NCI-H146 (cell line): ENCODE measurements around the gene INAFM1.

Source experiments
- DNase-seq: peaks from one replicate; lab custom pipeline; 2025; lab: John Stamatoyannopoulos, UW

INAFM1 gene

DNA sequence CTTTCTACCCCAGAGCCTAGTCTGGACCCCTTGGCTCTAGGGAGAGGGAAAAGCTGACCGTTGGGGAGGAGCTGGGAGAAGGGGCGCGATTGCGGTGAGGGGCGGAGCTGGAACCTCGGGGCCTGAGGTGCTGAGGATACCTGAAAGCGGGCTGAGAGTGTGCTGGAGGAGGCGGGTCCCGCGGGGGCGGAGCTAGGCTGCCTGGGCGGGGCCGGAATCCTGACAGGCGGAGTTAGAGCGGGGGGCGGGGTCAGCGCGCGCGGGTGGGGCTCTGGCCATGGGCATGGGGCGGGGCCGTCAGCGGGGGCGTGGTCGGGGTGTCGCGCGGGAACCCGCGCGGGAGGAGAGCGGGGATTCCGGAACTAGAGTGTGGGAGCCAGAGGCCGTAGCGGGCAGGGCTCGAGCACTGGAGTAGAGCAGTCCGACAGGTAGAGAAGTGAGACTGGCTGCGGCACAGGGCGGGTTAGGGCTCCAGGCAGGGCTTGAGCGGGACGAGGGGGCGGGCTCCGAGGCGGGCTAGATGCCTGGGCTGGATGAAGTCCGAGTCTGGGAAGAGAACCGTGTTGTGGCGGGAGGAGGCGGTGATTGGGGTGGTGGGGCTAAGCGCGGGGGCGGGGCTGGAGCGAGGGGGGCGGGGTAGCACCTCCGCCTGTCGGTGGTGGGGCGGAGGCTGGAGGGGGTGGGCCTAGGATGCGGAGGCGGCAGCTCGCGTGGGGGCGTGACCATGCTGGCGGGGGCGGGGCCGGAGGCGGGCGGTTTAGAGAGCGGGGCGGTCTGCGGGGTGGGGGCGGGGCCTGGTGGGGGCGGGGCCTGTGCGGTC lies at the start of gene INAFM1:
TSS of gene INAFM1 (plus strand) at position 815 of the 820 bp plus-strand sequence. CDS start 35 bp downstream, outside the sequence.
- peak; percentile 94 for DNase-seq

DNA sequence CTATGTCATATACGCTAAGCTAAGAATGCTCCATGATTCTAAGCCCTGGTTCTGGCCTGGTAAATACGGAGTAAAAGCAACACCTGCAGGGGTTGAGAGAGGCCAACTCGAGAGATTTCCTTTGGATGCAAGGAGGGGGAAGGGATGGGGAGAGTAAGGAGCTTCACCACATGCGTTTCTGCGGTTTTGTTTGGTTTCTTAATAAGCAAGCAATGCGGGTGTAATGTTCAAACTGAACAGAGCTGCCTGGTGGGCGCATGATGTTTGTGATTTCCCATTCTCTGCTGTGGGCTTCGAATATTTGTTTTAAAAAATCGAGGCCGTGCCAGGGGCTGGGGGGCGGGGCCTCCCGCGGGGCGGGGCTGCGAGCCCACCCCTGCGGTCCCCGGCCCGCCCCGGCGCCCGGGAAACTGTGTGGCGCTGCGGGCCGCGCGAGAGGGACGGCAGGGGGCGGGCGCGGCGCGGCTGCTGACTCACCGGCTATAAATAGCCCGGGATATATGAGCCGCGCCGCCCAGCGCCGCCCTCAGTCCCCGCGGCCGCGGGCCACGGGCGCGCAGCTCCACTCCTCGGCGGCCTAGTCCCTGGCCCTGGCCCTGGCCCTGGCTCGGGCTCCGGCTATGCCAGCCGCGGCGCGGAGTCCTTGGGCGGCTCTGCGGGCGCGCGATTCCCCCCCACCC lies 48.8 kb upstream of the INAFM1 start:
- DNase-seq = peak; percentile 91

DNA sequence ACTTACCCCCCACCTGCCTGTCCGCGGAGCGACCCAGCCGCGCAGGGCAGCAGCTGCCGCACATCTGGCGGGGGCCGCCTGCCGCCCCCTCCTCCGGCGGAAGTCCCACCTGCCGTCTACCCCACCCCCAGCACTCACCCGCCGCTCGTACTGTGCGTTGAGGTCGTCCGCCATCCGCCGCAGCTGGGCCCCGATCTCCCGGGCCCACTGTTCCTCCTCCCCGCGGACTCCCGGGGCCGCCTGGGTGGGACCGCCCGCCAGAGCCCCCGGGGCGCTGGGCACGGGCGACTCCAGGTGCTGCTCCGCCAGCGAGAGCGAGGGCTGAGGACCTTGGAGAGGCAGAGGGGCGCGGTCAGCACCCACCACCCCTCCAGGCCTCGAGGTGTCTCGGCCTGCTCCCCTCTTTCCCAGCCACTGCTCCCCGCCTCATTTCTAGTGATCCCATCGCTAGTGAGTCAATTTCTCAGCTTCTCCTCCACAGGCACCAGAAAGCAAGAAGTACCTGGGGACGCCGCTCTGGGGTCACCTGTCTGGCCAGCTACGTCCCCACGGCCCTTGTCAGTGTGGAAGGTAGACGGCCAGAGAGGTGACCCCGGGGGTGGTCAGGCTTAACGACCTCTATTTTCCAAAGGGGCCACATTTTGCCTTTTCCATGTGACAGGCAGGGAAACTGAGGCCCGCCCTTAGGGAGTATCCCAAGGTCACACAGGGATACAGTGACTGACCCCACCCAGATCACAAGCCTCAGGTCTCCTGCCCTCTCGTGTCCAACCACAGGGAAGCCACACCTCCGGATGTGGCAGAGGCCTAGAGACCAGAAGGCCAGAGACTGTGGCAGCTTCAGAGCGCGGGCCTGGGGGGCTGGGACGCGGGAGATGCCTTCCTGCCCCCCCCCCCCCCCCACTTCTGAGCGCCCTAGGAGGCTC lies 48.0 kb upstream of the INAFM1 start:
- DNase-seq = peak; percentile 85

DNA sequence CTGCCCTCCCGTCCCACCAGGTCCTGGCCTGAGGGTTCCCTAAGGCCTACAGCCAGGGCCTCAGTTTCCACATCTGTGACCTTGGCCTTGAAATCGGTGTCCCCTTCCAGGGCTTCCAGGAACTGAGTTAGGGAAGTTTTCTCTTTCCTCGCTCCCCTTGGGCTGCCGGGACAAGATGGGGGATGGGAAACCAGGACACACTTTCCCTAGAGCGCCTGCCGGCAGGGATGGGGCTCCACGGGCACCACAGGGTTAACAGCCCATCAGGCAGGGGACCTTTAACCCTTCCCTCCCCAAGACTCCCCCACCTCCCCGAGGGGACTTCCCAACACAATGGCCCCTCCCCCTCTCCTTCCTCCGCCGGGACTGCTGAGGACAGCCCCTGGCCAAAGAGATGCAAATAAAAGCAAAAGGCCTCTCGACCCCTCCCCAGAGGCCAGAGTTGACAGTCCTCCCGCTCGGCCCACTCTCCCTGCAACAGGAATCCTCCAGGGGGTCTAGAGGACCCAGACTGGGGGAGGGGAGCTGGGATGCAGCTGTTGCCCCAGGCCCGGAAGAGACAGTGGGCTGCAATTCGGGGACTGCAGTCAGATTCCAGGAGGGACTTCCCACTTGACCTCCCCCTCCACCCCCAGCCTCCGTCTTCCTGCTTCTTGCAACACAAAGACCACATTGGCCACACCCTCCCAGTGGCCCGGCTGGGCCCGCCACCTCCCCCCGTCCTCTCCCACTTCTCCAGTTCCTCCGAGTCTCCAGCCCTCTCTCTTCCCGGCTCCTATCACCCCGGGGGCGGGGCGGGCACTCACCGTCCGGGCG lies 47.1 kb upstream of the INAFM1 start:
- DNase-seq = peak; percentile 89

DNA sequence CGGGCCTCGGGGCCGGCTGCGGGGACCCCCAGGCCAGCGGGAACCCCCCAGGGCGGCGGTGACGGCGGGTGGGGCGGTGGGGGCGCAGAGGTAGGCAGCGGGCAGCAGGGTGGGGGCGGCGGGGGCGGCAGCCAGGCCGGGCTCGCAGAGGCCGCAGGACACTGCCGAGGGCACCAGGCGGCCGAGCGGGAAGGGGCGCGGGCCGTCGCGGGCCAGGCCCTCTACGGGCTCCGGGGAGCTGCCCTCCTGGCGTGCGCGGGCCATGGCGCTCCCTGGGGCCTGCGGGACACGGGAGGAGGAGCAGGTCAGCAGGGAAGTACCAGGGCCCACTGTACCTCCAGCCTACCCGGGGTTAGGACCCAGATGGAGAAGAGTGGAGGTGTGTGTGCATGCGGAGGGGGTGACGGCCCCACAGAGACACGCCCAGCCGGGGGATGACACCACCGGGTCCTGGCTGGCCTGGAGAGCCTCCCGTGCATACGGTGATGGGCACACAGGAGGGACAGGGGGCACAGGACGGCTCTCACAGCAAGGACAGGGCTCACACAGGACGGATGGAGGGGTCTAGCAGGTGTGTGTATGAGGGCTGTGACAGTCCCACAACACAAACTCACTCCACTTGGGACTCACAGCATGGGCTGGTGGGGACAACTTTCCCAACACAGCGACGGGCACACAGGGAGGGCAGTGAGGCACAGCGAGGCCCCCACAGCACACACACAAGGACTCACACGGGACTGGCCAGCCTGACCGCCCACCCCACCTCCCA lies 46.3 kb upstream of the INAFM1 start:
- DNase-seq = peak; percentile 75

DNA sequence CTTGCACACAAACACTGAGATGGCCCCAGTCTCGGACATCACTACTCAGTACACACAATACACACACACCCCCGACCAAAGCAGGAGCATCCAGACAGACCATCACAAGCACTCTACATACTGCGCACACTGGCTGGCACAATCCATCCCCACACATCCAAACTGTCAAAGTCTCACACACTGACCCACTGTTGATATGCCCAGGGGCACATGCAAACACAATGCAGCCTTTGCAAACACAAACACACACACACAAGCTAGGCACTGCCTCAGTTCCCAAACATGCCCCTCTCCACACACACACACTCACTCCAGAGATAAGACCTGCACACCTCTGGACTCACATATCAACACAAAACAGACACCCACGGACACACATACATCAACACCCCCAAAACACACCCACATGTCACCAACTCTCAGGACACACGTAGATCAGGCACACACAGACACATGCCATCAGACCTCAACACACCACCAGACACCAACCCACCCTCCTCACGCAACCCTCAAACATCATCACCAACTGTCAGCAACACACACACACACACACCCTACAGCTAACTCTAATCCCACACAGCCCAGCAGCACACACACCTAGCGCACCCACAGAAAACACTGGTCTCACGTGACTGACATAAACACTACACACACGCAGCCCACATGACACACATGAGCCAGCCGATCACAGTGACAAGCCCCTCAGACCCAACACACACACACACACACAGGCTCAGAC lies 45.6 kb upstream of the INAFM1 start:
- DNase-seq = no peak

DNA sequence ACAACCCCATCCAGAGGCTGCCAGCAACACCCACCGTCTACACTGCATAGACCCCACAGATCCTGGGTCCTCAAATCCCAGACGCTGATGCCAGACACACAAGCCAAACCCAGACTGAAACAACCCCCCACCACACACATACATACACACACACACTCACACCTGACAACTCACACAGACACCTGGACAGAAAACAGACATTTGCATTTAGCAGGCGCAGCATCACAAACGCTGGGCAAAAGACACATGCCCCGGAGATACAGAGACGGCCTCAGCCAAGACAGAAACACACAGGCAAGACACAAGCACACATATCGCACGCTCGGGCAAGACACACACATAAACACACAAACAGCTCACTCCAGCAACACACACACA lies 45.0 kb upstream of the INAFM1 start:
- DNase-seq = peak; percentile 20

DNA sequence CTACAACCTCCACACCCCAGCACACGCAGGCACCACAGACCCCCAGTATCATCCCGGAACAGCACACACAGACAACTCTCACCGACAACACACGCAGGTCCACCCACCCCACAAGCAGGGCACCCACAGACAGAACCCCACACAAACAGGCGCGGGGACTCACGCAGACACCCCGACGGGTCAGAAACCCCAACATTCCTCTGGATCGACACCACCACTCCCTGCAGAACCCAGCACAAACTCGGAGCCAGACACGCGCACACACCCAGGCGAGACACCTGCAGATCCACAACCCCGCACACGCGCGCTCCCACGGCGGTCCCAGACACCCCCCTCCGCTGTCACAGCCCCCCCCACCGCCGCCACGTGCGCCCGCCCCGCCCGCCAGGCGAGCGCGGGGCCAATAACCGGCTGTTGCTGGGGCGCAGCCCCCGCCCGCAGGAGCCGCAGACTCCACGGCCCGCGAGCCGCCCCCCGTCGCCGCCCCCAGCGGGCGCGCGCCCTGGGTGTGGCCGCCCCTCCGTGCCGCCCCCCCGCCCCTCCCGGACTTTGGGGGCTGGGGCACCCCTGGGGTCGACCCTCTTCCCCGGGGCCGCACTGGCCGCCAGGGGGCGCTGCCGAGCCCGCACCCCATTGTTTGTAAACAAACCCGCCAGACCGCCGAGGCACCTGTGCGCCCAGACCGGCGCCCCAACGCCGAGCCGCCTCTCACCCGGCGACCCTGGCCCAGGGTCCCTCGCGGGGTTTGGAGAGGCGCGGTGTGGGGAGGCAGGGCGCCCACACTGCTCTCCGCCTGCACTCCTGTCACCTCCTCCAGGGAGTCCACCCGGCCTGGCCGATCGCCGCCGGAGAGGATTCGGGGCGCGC lies 44.4 kb upstream of the INAFM1 start:
- DNase-seq = peak; percentile 37

DNA sequence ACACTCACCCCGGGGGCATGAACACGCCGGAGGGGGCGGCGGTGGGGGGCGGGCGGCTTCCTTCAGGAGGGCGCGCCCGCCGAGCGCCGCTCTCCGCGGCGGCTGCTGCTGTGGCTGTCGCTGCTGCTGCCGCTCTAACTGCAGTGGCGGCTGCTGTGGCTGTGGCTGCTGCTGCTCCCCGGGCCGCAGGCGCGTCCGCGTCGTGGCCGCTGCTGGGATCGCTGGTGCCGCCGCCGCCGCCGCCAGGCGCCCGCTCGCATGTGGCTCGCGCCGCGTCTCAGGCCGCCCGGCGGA lies 43.8 kb upstream of the INAFM1 start, which contains the start of gene BBC3:
TSS of gene BBC3 (minus strand) at position 279 of the 294 bp plus-strand sequence. CDS start 2,768 bp downstream, outside the sequence.
- DNase-seq = no peak

DNA sequence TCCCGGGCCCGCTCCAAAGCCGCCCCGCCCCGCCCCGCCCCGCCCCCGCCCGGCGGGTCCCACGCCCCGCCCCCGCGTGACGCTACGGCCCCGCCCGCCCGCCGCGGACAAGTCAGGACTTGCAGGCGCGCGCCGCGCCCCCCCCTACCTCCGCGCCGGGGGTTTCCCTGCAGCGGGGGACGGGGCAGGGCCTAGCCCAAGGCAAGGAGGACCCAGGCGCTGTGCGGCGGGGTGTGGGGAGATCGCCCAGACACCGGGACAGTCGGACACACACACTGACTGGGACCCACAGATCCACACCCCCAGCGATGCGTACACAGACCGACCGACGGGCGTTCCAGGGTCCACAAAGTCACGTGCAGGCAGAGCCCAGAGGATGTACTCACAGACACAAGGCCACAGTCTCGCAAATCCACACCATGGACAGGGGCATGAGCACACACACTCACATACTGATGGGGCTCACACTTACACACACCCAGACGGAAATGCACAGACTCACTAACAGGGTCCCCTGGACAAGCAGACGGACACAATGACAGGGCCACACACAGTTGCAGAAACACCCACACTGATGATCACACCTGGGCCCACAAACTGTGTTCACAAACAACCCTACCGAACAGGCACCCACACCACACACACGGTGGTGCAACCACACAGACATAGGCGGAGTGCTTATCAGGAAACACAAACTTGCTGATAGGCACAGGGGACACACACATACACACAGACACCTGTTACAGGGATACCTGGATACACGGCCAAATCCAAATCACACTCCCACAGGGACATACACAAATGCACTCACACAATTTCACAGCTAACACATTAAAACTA lies 43.2 kb upstream of the INAFM1 start:
- DNase-seq = peak; percentile 83

DNA sequence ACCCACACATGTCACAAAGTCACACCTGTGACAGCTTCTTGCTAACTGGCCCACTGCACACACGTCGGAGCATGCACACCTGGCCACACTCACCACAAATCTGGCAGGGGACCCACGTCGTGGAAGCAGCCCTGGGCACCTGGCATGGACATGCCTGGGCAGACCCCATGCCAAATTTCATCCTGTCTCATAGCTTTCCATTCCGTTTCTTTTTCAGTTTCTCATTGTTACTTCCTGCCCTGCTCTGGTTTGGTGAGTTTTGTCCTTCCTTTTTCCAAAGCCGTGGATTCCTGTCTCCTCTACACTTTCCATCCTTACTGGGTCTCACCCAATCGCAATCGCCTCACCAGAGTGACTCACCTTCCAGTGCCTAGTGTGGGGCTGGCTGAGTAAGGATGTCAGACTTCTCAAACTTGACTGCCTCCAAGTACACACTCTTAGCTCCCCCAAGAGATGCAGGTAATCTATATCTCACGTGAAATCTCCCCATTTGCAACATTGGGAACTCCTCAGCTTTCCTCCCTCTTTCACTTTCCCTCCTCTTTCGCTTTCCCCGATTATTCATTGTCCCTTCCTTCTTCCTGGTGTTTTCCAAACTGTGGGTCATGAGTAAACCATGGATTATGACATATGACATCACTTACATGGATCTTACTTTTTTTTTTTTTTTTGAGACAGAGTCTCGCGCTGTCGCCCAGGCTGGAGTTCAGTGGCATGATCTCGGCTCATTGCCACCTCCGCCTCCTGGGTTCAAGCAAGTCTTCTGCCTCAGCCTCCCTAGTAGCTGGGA lies 42.1 kb upstream of the INAFM1 start:
- DNase-seq = no peak

DNA sequence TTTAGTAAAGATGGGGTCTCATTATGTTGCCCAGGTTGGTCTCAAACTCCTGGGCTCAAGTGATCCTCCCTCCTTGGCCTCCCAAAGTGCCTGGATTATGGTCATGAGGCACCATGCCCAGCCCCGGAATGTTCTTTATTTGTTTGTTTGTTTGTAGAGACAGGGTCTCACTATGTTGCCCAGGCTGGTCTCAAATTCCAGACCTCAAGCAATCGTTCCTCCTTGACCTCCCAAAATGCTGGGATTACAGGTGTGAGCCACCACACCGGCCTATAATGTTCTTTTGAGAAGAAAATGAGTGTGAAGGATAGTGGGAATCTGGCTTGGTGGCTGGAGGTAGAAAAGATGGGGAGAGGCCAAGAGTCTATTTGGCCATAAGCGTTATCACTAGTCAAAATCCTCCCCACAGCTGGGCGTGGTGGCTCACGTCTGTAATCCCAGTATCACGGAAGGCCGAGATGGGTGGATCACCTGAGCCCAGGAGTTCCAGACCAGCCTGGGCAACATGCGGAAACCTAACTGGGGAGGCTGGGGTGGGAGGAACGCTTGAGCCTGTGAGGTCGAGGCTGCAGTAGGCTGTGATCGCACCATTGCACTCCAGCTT lies 38.5 kb upstream of the INAFM1 start:
- no peak for DNase-seq

DNA sequence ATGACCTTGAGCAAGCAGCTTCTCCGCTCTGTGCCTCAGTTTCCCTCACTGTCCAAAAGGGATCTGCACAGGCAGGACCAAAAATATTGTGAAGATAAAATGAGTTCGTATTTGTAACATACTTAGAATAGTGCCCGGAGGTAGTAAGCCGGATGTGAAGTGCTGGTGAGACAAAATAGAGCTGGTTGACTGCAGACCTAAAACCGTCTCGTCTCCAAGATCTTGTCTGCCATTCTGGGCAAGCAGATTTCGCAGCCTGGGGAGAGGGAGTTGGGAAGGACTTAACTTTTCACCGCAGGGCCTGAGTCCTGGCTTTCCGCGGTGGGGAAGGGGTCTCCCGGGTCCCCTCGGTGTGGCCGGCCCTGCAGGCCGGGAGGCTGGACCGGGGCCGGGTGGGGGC lies 35.5 kb upstream of the INAFM1 start:
- DNase-seq = no peak

DNA sequence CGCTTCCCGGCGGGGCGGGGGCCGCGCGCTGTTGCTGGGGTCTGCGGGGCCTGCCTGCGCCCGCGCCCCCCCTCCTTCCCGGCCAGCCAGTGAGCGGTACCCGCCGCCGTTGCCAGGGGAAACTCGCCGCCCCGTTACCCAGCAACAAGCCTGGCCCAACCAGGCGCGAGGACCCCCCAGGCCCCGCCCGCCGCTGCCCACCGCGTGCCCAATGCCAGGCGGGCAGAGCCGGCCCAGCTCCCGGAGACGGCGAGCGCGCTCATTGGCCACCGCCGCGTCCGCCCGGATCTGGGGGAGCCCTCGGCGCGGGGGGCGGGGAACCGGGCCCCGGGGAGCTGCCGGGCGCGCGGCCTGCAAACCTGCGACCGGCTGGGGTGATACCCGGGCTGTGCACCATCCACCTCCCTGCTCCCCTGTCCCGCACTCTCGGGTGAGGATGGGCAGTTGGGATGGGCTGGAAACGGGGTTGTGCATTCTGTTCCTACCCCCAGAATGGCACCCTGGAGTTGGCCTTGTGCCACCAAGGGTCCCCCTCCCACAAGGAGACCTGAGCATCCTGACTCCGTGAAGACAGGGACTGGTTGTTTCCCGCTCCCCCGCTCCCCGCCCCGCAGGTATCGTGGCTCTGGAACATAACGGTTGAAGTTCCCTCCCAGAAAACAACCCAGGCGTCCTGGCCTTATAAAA lies 34.9 kb upstream of the INAFM1 start:
- DNase-seq = peak; percentile 79

DNA sequence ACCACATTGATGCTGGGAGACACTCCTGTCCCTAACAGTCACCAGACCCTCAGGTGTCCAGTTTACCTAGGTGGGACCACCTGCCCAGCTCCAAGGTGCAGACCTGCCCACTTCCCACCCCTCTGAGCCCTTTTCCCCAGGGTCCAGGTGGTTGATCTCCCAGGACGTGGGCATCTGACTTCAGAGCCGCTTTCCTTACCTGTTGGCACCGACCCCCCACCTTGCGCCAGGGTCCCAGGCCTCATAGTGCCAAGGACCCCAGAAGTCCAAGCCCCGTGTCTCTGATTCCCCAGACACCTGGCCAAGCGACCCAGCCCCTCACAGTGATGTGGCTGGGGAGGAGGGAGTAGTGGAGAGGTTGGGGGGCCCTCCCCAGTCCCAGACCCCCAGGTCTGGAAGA lies 34.1 kb upstream of the INAFM1 start:
- DNase-seq = no peak
